Suprapubic skin (tissue), 3 donors: ENCODE data around the gene TANGO6.

Source experiments
- POLR2A ChIP-seq, 2 donors: fragments of 450-650 bp; IDR thresholded peaks; one replicate each; pipeline ENCODE4 v1.6.1; 2017; ENCODE audit warnings: antibody characterized with exemption in 2 of 2, mild to moderate bottlenecking in 2 of 2, moderate library complexity in 2 of 2
- TF ChIP-seq, protein P1 (sequence below), 2 donors: fragments of 200-600 bp in 1 of 2; fragments of 450-650 bp in 1 of 2; sonication (generic) in 1 of 2; IDR thresholded peaks; one replicate each; pipeline ENCODE4 v1.5.1; 2016 to 2019; ENCODE audit warnings: antibody characterized with exemption in 2 of 2, mild to moderate bottlenecking in 1 of 2, moderate library complexity in 1 of 2

- no peak for TF ChIP-seq POLR2A (IDR thresholded peaks at IDR 0.05)
- TF ChIP-seq, protein P1, sequence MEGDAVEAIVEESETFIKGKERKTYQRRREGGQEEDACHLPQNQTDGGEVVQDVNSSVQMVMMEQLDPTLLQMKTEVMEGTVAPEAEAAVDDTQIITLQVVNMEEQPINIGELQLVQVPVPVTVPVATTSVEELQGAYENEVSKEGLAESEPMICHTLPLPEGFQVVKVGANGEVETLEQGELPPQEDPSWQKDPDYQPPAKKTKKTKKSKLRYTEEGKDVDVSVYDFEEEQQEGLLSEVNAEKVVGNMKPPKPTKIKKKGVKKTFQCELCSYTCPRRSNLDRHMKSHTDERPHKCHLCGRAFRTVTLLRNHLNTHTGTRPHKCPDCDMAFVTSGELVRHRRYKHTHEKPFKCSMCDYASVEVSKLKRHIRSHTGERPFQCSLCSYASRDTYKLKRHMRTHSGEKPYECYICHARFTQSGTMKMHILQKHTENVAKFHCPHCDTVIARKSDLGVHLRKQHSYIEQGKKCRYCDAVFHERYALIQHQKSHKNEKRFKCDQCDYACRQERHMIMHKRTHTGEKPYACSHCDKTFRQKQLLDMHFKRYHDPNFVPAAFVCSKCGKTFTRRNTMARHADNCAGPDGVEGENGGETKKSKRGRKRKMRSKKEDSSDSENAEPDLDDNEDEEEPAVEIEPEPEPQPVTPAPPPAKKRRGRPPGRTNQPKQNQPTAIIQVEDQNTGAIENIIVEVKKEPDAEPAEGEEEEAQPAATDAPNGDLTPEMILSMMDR (IDR thresholded peaks at IDR 0.05), result no peak
These were observed 3.5 kb upstream of the TANGO6 start for GRCh38 chr16:68839831-68840230.
